HepG2 (cell line): ENCODE data around the gene JMJD8.

Source experiments
- CTCF ChIP-seq: sonication (generic); formaldehyde crosslinking; IDR thresholded peaks from 2 replicates; pipeline ENCODE4 v1.5.0; 2020; ENCODE audit warnings: mild to moderate bottlenecking, missing genetic modification reagents, moderate library complexity
- ZNF33B ChIP-seq: sonication (generic); formaldehyde crosslinking; IDR thresholded peaks from 2 replicates; pipeline ENCODE4 v1.5.1; 2020; ENCODE audit warnings: mild to moderate bottlenecking, missing genetic modification reagents
- ZNF547 ChIP-seq: sonication (generic); formaldehyde crosslinking; IDR thresholded peaks from 2 replicates; pipeline ENCODE4 v1.5.1; 2020; ENCODE audit warnings: mild to moderate bottlenecking, missing genetic modification reagents

DNA sequence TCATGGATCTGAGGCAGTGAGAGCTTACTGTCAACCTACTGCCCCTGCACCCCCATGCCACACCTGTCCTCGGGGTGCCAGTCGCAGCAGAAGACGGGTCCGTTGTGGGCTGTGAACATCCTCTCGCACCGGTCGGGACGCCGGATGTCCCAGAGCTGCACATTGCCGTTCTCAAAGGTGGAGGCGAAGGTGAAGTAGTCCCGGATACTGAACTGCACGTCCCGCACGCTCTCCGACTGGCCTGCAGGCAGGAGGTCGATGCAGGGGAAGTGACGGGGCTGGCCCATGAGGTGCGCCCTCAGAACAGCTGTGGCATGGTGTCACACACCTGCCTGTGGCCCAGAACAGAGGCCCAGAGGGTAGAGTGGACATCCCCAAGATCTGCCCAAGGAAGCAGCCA, 3.4 kb upstream of the JMJD8 start:
- TF ChIP-seq CTCF (CRISPR knock-in tag) (no peak), ZNF33B (no peak), ZNF547 (no peak)
